ENCODE results near the gene SPA17. TPM values are rescaled to one million over a fixed set of nuclear protein-coding genes. Genes with fewer than 3 reads are reported as not detected.

SPA17 gene
- total RNA-seq (2014; rRNA removed; shearing (Covaris generic)): 30.9 and 37.5 TPM in 2 replicates

- peak; percentile 84 for DNase-seq (ENCODE audit: low spot score)
Observed at GRCh38 chr11:124673333-124674167, at the start of gene SPA17, which contains the start of gene SIAE. SPA17 (plus strand) TSS chr11:124673904; CDS start chr11:124675265, 1,361 bp downstream. SIAE (minus strand) TSS chr11:124673739; CDS start chr11:124673708, 31 bp downstream.

GRCh38 chr11:124625504-124626168 is 48.1 kb upstream of the SPA17 start:
- no peak for DNase-seq (ENCODE audit: low spot score)

GRCh38 chr11:124627546-124627945 is 46.2 kb upstream of the SPA17 start:
- DNase-seq (ENCODE audit: low spot score): no peak

- no peak for DNase-seq (ENCODE audit: low spot score)
Observed at GRCh38 chr11:124629961-124630360, 43.7 kb upstream of the SPA17 start.

GRCh38 chr11:124633355-124633754 is 40.3 kb upstream of the SPA17 start:
- no peak for DNase-seq (ENCODE audit: low spot score)

GRCh38 chr11:124635932-124636331 is 37.8 kb upstream of the SPA17 start:
- DNase-seq (ENCODE audit: low spot score): no peak

GRCh38 chr11:124638500-124638899 is 35.2 kb upstream of the SPA17 start:
- no peak for DNase-seq (ENCODE audit: low spot score)

- no peak for DNase-seq (ENCODE audit: low spot score)
Observed at GRCh38 chr11:124639186-124639585, 34.5 kb upstream of the SPA17 start.

- DNase-seq (ENCODE audit: low spot score): no peak
Observed at GRCh38 chr11:124640666-124641065, 33.0 kb upstream of the SPA17 start.

GRCh38 chr11:124642628-124643027 is 31.1 kb upstream of the SPA17 start:
- no peak for DNase-seq (ENCODE audit: low spot score)

GRCh38 chr11:124643042-124643604 is 30.6 kb upstream of the SPA17 start:
- no peak for DNase-seq (ENCODE audit: low spot score)

- peak; percentile 48 for DNase-seq (ENCODE audit: low spot score)
Observed at GRCh38 chr11:124643605-124644425, 29.9 kb upstream of the SPA17 start.

GRCh38 chr11:124644426-124645280 is 29.1 kb upstream of the SPA17 start:
- DNase-seq (ENCODE audit: low spot score): peak; percentile 38

- no peak for DNase-seq (ENCODE audit: low spot score)
Observed at GRCh38 chr11:124646148-124646547, 27.6 kb upstream of the SPA17 start.

- no peak for DNase-seq (ENCODE audit: low spot score)
Observed at GRCh38 chr11:124648610-124649009, 25.1 kb upstream of the SPA17 start.

GRCh38 chr11:124656774-124657630 is 16.7 kb upstream of the SPA17 start:
- no peak for DNase-seq (ENCODE audit: low spot score)

GRCh38 chr11:124657904-124658303 is 15.8 kb upstream of the SPA17 start:
- DNase-seq (ENCODE audit: low spot score): no peak

GRCh38 chr11:124658501-124658900 is 15.2 kb upstream of the SPA17 start:
- no peak for DNase-seq (ENCODE audit: low spot score)

GRCh38 chr11:124658986-124659385 is 14.7 kb upstream of the SPA17 start:
- no peak for DNase-seq (ENCODE audit: low spot score)

GRCh38 chr11:124661553-124661952 is 12.2 kb upstream of the SPA17 start:
- DNase-seq (ENCODE audit: low spot score): no peak

Data from A172 (cell line).